PC-9 (cell line): ENCODE results near the gene MESP2.

Experiments
- EZH2 ChIP-seq: fragments of 200-600 bp; sonication (generic); IDR thresholded peaks from 2 replicates; pipeline ENCODE4 v1.8.0; 2017; ENCODE audit warnings: antibody characterized with exemption, low read depth
- TF ChIP-seq, protein P1 (sequence below): fragments of 200-600 bp; sonication (generic); conservative IDR thresholded peaks from 2 replicates; pipeline ENCODE4 v1.6.1; 2017; ENCODE audit warnings: mixed run types, antibody characterized with exemption, mild to moderate bottlenecking, moderate library complexity

DNA sequence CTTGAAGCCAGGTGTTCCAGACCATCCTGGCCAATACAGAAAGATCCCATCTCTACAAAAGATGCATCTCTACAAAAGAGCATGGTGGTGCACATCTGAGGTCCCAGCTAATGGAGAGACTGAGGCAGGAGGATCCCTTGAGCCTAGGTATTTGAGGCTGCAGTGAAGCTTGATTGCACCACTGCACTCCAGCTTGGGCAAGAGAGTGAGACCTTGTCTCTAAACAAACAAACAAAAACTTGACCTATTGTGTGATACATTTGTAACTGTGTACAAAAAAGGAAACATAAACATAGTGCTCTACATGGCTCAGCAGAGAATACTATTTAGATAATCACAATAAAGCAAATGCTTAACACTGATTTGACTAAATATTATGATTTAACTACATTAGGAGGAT, 19.9 kb downstream of the MESP2 start:
- TF ChIP-seq, protein P1, sequence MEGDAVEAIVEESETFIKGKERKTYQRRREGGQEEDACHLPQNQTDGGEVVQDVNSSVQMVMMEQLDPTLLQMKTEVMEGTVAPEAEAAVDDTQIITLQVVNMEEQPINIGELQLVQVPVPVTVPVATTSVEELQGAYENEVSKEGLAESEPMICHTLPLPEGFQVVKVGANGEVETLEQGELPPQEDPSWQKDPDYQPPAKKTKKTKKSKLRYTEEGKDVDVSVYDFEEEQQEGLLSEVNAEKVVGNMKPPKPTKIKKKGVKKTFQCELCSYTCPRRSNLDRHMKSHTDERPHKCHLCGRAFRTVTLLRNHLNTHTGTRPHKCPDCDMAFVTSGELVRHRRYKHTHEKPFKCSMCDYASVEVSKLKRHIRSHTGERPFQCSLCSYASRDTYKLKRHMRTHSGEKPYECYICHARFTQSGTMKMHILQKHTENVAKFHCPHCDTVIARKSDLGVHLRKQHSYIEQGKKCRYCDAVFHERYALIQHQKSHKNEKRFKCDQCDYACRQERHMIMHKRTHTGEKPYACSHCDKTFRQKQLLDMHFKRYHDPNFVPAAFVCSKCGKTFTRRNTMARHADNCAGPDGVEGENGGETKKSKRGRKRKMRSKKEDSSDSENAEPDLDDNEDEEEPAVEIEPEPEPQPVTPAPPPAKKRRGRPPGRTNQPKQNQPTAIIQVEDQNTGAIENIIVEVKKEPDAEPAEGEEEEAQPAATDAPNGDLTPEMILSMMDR: no peak
- no peak for TF ChIP-seq EZH2
